ENCODE measurements around the gene KRT1.

GRCh38 chr12:52699373-52699772 lies 19.2 kb upstream of the KRT1 start:
- TF ChIP-seq CTCF (IDR thresholded peaks at IDR 0.05): no peak
- TF ChIP-seq POLR2A (IDR thresholded peaks at IDR 0.05): no peak
